GM21515 (cell line): ENCODE data around the gene IVD.

Experiments used
- ATAC-seq: cut with Tn5 transposase; IDR thresholded peaks from one replicate; pipeline ENCODE4 v1.9.1; 2021; ENCODE audit not compliant: unreplicated experiment

The IVD gene

GRCh38 chr15:40456299-40456712 lies 50.7 kb downstream of the IVD start:
- no peak for ATAC-seq

- no peak for ATAC-seq
These were observed 51.1 kb downstream of the IVD start for GRCh38 chr15:40456738-40457137.

- no peak for ATAC-seq
These were observed 53.1 kb downstream of the IVD start for GRCh38 chr15:40458495-40459371.

GRCh38 chr15:40459391-40460015 lies 53.9 kb downstream of the IVD start:
- ATAC-seq: no peak

- ATAC-seq: no peak
These were observed 54.8 kb downstream of the IVD start for GRCh38 chr15:40460404-40460803.

GRCh38 chr15:40461958-40462357 lies 56.4 kb downstream of the IVD start:
- no peak for ATAC-seq

GRCh38 chr15:40463279-40463678 lies 57.7 kb downstream of the IVD start:
- ATAC-seq: no peak

GRCh38 chr15:40463886-40464545 lies 58.4 kb downstream of the IVD start:
- ATAC-seq: no peak

GRCh38 chr15:40464595-40465185 lies 59.1 kb downstream of the IVD start:
- no peak for ATAC-seq

GRCh38 chr15:40465939-40466338 lies 60.3 kb downstream of the IVD start:
- no peak for ATAC-seq

GRCh38 chr15:40466426-40467260 lies 61.0 kb downstream of the IVD start:
- no peak for ATAC-seq

- ATAC-seq: no peak
These were observed 61.6 kb downstream of the IVD start for GRCh38 chr15:40467261-40467615.

GRCh38 chr15:40468898-40469331 lies 63.3 kb downstream of the IVD start:
- no peak for ATAC-seq

GRCh38 chr15:40469776-40470390 lies 64.3 kb downstream of the IVD start:
- no peak for ATAC-seq

- ATAC-seq: no peak
These were observed 65.0 kb downstream of the IVD start, which contains the start of gene CHST14 for GRCh38 chr15:40470423-40471104. CHST14 (plus strand) TSS chr15:40470984; CDS start chr15:40471214, 230 bp downstream.
